ENCODE results near the gene ADGRE2.

Gene ADGRE2

GRCh38 chr19:14731200-14731599, 47.2 kb downstream of the ADGRE2 start:
- no peak for DNase-seq

GRCh38 chr19:14728595-14728994, 49.8 kb downstream of the ADGRE2 start:
- DNase-seq, result no peak

DNA sequence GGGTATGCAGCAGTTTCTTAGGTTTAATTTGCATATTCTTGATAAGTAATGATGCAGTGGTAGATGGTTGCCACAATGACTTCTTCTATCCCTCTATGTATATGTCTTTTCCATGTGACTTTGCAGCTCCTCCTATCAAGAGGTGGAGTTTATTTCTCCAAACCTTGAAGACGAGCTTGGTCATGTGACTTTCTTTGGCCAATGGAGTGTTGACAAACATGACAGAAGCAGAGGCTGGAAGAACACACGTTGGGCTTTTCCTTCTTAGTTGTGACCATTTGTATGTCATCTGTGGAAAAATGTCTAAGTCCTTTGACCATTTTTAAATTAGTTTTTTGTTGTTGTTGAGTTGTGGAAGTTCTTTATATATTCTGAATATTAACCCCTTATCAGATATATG, 56.2 kb downstream of the ADGRE2 start:
- DNase-seq, result no peak

GRCh38 chr19:14719162-14719561, 59.2 kb downstream of the ADGRE2 start:
- no peak for DNase-seq

DNA sequence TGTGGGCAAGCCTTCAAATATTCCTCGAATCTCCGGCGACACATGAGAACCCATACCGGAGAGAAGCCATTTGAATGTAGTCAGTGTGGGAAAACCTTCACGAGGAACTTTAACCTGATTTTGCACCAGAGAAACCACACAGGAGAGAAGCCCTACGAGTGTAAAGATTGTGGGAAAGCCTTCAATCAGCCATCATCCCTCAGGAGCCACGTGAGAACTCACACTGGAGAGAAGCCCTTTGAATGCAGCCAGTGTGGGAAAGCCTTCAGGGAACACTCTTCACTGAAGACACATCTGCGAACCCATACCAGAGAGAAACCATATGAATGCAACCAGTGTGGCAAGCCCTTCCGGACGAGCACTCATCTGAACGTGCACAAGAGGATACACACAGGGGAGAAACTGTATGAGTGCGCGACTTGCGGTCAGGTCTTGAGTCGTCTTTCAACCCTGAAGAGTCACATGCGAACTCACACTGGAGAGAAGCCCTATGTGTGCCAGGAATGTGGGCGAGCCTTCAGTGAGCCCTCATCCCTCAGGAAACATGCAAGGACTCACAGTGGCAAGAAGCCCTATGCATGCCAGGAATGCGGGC, 59.7 kb downstream of the ADGRE2 start:
- DNase-seq, result no peak

- DNase-seq, result no peak
These were observed 62.5 kb downstream of the ADGRE2 start for GRCh38 chr19:14715841-14716240.

DNA sequence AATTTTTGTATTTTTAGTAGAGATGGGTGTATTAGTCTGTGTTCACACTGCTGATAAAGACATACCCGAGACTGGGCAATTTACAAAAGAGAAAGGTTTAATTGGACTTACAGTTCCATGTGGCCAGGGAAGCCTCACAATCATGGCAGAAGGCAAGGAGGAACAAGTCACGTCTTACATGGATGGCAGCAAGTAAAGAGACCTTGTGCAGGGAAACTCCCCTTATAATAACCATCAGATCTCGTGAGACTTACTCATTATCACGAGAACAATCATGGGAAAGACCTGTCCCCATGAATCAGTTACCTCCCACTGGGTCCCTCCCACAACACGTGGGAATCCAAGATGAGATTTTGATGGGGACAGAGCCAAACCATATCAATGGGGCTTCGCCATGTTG, 73.9 kb downstream of the ADGRE2 start:
- DNase-seq, result no peak

DNA sequence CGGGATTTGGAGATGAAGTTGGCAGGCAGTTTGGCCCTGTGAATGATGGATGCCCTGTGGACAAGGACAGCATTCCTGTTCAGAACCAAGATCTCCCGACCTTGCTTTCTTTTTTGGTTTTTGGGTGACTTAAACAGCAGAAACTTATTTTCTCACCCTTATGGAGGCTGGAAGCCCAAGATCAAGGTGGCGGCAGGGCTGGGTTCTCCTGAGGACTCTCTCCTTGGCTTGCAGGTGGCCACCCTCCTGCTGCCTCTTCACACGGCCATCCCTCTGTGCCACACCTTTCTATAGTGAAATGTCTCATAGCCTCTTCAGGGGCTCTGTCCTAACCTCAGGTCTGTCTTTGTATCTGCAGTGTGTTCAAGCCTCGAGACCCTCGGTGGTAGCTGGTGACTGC, 74.5 kb downstream of the ADGRE2 start:
- no peak for DNase-seq

- no peak for DNase-seq
These were observed 77.5 kb downstream of the ADGRE2 start for GRCh38 chr19:14700711-14701375.

- no peak for DNase-seq
These were observed 78.7 kb downstream of the ADGRE2 start for GRCh38 chr19:14699641-14700040.

DNA sequence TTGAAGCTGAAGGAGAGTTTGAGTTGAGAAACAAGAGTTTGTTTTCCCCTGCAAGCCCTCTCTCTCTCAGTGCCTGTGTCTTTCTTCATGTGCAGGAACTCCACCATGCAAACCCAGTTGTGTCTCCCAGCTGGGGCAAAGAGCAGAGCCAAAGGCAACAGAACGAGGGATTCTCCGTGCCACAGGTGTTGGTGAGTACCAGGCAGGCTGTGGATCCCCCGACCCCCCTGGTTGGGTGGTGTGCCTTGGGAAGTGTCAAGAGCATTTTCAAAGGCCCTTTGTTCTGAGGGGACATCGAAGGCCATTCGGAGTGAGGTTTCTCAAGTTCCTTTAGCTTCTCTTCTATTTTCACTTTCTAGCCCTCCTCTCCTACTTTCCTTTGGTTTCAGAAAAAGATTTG, 82.9 kb downstream of the ADGRE2 start:
- no peak for DNase-seq

GRCh38 chr19:14694641-14695266, 83.6 kb downstream of the ADGRE2 start:
- no peak for DNase-seq

DNA sequence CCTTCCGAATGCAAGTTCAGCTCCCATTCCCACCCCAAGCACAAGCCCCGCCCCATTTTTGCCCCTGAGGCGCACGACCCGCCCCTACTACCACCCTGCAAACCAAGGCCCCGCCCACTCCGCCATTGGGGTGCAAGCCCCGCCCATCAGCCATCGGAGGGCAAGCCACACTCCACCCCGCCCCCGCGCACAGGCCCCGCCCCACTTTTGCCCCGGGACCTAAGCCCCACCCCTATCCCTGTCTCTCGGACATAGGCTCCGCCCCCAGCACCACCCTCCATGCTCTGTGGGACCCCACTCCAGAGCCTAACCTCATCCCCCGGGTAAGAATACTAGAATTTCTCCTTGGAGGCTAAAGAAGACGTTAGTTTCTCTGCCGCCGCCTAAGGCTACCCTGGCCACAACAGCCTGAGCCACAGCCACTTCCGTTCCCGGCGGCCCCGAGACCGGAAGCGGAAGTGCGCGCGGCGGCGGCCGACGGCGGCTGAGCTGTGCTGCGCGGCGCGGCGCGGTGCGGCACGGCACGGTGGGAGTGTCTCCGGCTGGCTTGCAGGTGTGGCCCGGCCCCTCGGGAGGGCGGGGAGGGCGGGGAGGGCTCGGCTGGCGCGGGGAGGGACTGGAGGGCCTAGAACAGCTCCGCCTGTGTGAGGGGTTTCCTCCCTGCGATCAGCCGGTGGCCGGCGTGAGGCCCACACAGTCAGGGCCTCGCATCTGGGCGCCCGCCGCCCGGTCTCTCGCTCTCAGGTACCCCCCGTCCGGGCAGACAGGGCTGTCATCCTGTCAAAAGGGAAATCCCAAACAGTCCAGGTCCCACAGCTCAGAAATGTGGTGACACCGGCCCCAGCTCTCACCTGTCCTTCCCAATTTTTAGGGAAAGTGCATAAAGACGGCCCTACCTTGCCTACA, 88.5 kb downstream of the ADGRE2 start, which contains the start of gene ZNF333:
Gene ZNF333, plus strand, starts transcription at position 451 of the 906 bp plus-strand sequence. CDS start 3,444 bp downstream, outside the sequence.
- peak; percentile 96 to 100 for DNase-seq

- peak in 1 of 2 experiments; percentile 18 for DNase-seq
These were observed 91.9 kb downstream of the ADGRE2 start for GRCh38 chr19:14686411-14686810.

- DNase-seq, result no peak
These were observed 94.9 kb downstream of the ADGRE2 start for GRCh38 chr19:14683439-14683838.
